Central memory CD4-positive, alpha-beta T cell (primary cell): ENCODE measurements around the gene MUC2.
"Not testable (repeated sequence)": the region's sequence is repeated elsewhere in the genome, so short reads cannot be mapped to it uniquely, and the experiment has no call there.

Source experiments
- DNase-seq: peaks from one replicate; pipeline ENCODE4 v3.0.0; 2022

MUC2 gene

GRCh38 chr11:1109101-1109917 lies 34.6 kb downstream of the MUC2 start:
- DNase-seq = no peak

GRCh38 chr11:1109918-1110705 lies 35.4 kb downstream of the MUC2 start:
- no peak for DNase-seq

GRCh38 chr11:1111545-1112212 lies 37.0 kb downstream of the MUC2 start:
- DNase-seq = no peak

GRCh38 chr11:1112351-1113191 lies 37.9 kb downstream of the MUC2 start:
- no peak for DNase-seq

GRCh38 chr11:1113405-1114201 lies 38.9 kb downstream of the MUC2 start:
- DNase-seq = no peak

- DNase-seq = not testable (repeated sequence)
These were observed 40.6 kb downstream of the MUC2 start for GRCh38 chr11:1115292-1115691.

- no peak for DNase-seq
These were observed 41.4 kb downstream of the MUC2 start for GRCh38 chr11:1116104-1116503.

- DNase-seq = no peak
These were observed 42.2 kb downstream of the MUC2 start for GRCh38 chr11:1116666-1117390.

GRCh38 chr11:1117992-1118391 lies 43.3 kb downstream of the MUC2 start:
- no peak for DNase-seq

GRCh38 chr11:1118755-1119603 lies 44.3 kb downstream of the MUC2 start:
- no peak for DNase-seq

- DNase-seq = no peak
These were observed 45.0 kb downstream of the MUC2 start for GRCh38 chr11:1119604-1120146.

- no peak for DNase-seq
These were observed 46.1 kb downstream of the MUC2 start for GRCh38 chr11:1120532-1121330.

GRCh38 chr11:1121331-1121812 lies 46.7 kb downstream of the MUC2 start:
- DNase-seq = no peak

GRCh38 chr11:1121813-1122663 lies 47.4 kb downstream of the MUC2 start:
- no peak for DNase-seq

- no peak for DNase-seq
These were observed 48.0 kb downstream of the MUC2 start for GRCh38 chr11:1122664-1123002.

GRCh38 chr11:1123970-1124369 lies 49.3 kb downstream of the MUC2 start:
- no peak for DNase-seq
